Upper lobe of right lung (tissue), 1 donor: ENCODE measurements around the gene DARS1. TPM values are rescaled to one million over a fixed set of nuclear protein-coding genes. Genes with fewer than 3 reads are reported as not detected.

ENCODE experiments used
- ATAC-seq: fragments of 200-7000 bp; cut with Tn5 transposase; one replicate; pipeline ENCODE4 v1.9.1; 2020; ENCODE audit warnings: mild to moderate bottlenecking, moderate library complexity
- DNase-seq: peaks from one replicate; pipeline ENCODE4 v3.0.0-alpha.2; 2020
- H3K27ac ChIP-seq: fragments of 200-600 bp; one replicate; pipeline ENCODE4 v1.8.0; 2022
- H3K27me3 ChIP-seq: fragments of 200-600 bp; one replicate; pipeline ENCODE4 v1.8.0; 2022; ENCODE audit warnings: mild to moderate bottlenecking
- H3K36me3 ChIP-seq: fragments of 200-600 bp; one replicate; pipeline ENCODE4 v1.8.0; 2022
- H3K4me1 ChIP-seq: fragments of 200-600 bp; one replicate; pipeline ENCODE4 v1.8.0; 2022
- H3K4me3 ChIP-seq: fragments of 200-600 bp; one replicate; pipeline ENCODE4 v1.8.0; 2022; ENCODE audit warnings: mild to moderate bottlenecking
- H3K9me3 ChIP-seq: fragments of 200-600 bp; one replicate; pipeline ENCODE4 v1.8.0; 2022
- CTCF ChIP-seq: fragments of 200-600 bp; IDR thresholded peaks from one replicate; pipeline ENCODE4 v1.8.0; 2022; ENCODE audit warnings: antibody characterized with exemption
- intact Hi-C: fragments of 100-400 bp; cut with DNase I; formaldehyde crosslinking; loops from one replicate; pipeline ENCODE4 v1.11.0; 2022
- total RNA-seq: library from RNA; stranded (reverse); fragmentation: NEBNext Ultra II Directional; extraction: Animal tissue kit (Norgen Biotek cat#: 25700); gene quantifications from one replicate; pipeline ENCODE4 v1.2.1, GENCODE V29; 2021
- donor health status: DM: no; HTN: yes; CAD: no; lungs with severe emphysema.

The DARS1 gene
- total RNA-seq, 1 donor from 2014 or later: 55.3 TPM

GRCh38 chr2:135870571-135870970 is 114.9 kb downstream of the DARS1 start:
- H3K9me3 ChIP-seq: no peaks in the 10 kb centered on the region
- DNase-seq: no peak
- TF ChIP-seq CTCF: no peak
- ATAC-seq: no peak
- no peak overlapping the region for H3K4me3 ChIP-seq
- no peaks in the 10 kb centered on the region for H3K27me3 ChIP-seq
- peaks cover 8% of the 10 kb centered on the region for H3K4me1 ChIP-seq
- H3K36me3 ChIP-seq: peaks cover 44% of the 10 kb centered on the region
- intact Hi-C loops: no loop called here
- no peak overlapping the region for H3K27ac ChIP-seq

- ATAC-seq: no peak
- Histone ChIP-seq H3K27me3 (no peaks in the 10 kb centered on the region), H3K27ac (no peak overlapping the region), H3K9me3 (no peaks in the 10 kb centered on the region), H3K36me3 (peaks cover 62% of the 10 kb centered on the region), H3K4me3 (no peak overlapping the region), H3K4me1 (no peaks in the 10 kb centered on the region)
- no peak for DNase-seq
- intact Hi-C loops: no loop called here
- TF ChIP-seq CTCF: no peak
These were observed 122.2 kb downstream of the DARS1 start for GRCh38 chr2:135863233-135863632.

- intact Hi-C loops: no loop called here
- DNase-seq (no peak), ATAC-seq (no peak)
- no peak for TF ChIP-seq CTCF
- no peaks in the 10 kb centered on the region for H3K9me3 ChIP-seq
- peaks cover 62% of the 10 kb centered on the region for H3K36me3 ChIP-seq
- no peaks in the 10 kb centered on the region for H3K4me1 ChIP-seq
- no peaks in the 10 kb centered on the region for H3K27me3 ChIP-seq
- no peak overlapping the region for H3K4me3 ChIP-seq
- H3K27ac ChIP-seq: no peak overlapping the region
These were observed 122.7 kb downstream of the DARS1 start for GRCh38 chr2:135862718-135863117.

Other genes with a start within 250 kb of the DARS1 start
- 80.0 TPM for gene UBXN4, start 243.8 kb downstream of the DARS1 start, total RNA-seq
- not detected for gene LCT, start 148.4 kb downstream of the DARS1 start, total RNA-seq
- 8.2 TPM for gene MCM6, start 109.2 kb downstream of the DARS1 start, total RNA-seq
- gene CXCR4, start 132.5 kb upstream of the DARS1 start, total RNA-seq: 45.2 TPM